A549 treated with GW870086 at 1 μM for 4 hours (cell line): ENCODE measurements around the gene PSMB10. TPM values are rescaled to one million over a fixed set of nuclear protein-coding genes. Genes with fewer than 3 reads are reported as not detected.

Experiments used
- total RNA-seq: library from RNA; stranded (reverse); fragments of 200-300 nt; extraction: Qiagen RNA extraction; gene quantifications from 5 replicates; pipeline ENCODE4 v1.2.3, GENCODE V29; 2022; ENCODE audit warnings: low read depth

PSMB10 gene
- total RNA-seq = 42.5 to 60.5 TPM (median 50.4 TPM) in 5 replicates

DNA sequence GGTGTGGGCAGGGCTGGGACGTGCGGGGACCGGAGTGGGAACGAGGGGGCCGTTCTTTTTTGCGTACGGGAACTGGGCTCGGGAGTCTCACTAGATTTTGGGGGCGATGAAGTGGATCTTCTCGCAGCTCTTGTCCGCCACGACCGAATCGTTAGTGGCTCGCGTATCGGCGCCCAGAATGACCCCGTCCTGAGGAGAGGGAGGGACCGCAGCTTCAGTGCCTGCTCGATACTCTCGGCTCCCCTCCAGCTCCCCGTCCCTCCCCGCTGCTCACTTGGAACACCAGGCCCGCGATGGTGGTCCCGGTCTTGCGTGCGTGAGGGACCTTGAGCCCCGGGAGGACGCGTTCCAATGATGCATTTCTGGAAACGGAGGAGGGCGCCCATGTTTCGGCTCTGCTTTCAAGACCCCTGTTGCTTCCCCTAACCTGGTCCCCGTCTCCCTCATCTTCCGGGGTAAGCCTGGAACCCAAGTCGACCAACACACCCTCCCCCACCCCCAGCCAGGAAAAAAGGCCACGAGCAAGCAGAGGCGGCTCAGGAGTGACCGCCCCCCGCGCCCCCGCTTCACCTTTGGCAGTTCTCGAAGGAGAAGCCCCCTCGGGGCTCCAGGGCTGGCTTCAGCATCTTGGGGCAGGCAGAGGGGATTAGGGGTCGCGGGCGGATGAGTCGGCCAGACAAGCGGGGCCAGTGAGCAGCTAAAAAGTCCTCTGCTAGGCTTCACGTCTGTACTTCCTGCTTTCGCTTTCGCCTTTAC is at the start of gene PSMB10:
TSS of gene PSMB10 (minus strand) at position 727 of the 756 bp plus-strand sequence. CDS start at position 626, 101 bp downstream.

DNA sequence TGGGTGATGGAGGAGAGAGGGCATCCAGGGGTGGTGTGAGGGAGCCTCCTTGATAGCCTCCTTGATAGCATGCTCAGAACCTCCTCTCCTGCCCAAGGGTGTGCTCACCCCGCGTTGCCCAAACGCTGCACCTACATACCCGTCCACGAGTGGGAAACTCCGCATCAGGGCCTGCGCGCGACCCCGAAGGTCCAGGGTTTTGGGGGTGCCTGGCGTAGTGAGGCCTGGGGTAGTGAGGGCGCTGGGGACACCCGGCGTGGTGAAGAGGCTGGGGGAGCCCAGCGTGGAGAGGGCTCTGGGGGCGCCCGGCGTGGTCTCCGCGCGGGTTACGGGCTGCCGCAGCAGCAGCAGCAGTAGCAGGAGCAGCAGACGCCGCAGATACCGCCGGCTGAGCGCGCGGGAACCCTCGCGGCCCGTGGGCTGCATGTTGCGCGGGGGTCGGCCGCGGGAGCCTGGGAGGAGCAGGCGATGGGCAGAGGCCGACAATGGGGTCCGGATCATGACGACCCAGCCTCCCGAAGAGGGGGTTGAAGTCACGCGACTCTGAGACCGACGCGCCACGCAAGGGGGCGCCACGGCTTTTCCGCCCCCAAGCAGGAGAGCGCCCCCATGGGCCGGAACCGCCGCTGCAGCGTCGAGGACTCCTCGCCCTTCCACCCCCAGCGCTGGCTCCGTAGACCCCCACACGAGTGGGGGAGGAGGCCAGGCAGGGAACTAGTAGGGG is 43.5 kb upstream of the PSMB10 start, which contains the start of gene DPEP3:
TSS of gene DPEP3 (minus strand) at position 545 of the 724 bp plus-strand sequence. CDS start at position 426, 119 bp downstream.

GRCh38 chr16:67968400-67969253 is 32.0 kb upstream of the PSMB10 start, which contains the start of gene SLC12A4:
SLC12A4 (minus strand) TSS chr16:67968637; CDS start chr16:67968553, 84 bp downstream.

DNA sequence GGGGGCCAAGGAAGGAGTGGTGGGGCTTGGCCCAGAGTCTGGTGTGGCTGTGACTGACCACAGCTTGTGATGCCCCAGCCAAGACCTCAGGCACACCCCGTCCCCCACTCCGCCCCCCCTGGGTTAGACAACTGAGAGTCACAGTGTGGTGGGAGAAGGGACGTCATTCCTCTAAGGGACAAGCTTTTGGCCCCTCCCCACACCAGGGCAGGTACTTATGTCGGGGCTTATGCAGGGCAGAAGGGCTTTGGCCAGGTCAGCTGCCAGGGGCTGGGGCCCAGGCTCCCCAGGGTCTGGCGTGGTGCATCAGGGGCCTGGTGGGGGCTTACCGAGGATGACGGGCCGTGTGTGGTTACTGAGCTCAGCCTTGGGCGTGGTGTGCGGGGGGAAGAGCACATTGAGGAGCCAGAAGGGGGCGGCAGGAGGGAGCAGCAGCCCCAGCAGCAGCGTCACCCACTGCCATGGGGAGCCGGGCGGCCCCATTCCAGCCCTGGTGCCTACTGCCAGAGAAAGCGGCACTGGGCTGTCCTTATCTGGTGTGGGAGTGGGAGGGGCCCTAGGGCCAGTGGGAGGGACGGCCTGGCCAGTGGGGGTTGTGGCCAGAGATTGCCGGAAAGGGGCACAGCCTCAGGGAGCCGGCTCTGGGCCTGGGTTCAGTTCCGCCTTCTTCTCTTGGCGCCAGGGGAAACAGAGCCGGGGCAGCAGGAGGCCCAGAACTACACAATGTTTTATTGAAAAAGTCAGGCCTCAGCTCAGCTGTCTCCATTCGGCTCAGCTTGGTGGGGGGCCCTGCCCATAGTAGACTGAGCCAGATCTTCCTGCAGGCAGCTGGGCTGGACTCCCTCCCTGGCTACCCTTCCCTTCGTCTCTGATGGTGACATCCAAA is 7.2 kb upstream of the PSMB10 start, which contains the start of gene LCAT:
TSS of gene LCAT (minus strand) at position 502 of the 886 bp plus-strand sequence. CDS start at position 483, 19 bp downstream.

GRCh38 chr16:67931712-67932461 is 4.8 kb downstream of the PSMB10 start, which contains the start of gene CTRL:
CTRL (minus strand) TSS chr16:67931862; CDS start chr16:67931852, 10 bp downstream.

DNA sequence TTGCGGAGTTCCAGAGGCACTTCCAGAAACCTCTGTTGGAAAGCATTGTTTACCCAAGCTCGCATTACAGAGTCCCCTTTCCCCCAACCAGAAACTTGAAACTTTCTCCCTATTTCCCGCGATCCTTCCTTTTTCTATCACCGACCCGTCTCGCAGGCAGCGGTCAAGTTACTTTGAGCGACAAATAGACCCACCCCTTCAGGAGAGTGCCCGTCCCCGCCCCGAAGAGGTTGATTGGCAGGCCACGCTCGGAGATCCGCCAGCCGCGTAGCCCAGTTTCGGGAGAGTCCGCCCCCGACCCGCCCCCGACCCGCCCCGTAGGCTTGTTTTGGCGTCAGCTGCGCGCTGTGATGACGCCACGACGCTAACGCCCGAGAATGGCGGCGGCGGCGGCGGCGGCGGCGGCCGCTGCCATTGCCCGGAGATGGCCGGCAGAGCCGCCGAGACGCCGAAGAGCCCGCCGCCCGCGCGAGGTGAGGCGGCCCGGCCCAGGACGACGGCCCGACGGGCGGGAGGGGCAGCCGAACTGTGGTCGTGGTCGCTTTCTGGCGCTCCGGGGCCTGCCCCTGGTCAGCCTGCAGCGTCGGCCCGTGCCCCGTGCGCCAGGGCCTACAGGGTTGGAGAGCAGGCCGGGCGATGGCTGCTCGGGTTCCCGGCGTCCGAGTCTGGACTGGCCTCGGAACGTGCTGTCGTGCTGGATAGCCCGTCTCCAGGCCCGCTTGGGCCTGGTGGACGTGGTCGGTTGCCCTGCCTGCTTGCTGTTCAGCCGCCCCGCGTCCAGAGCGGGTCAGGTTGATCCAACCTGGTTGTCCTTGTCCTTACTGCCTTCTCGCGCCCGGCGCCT is 43.5 kb downstream of the PSMB10 start, which contains the start of gene PSKH1:
TSS of gene PSKH1 (plus strand) at position 356 of the 844 bp plus-strand sequence. CDS start 15,496 bp downstream, outside the sequence.

DNA sequence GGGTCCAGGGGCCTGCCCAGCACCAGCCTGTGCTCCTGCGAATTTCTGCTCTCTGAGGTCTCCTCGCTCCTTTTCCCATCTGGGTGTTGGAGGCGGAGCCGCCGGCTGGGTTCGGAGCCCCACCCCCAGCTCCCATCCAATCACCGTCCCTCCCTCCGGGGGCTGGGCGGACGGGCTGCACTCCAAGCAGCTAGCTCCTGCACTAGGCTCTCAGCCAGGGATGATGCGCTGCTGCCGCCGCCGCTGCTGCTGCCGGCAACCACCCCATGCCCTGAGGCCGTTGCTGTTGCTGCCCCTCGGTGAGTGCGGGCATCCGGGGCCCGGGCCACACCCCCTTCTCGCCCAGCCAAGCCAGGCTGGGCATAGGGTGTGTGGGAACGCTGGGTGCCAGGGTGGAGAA is 52.0 kb downstream of the PSMB10 start, which contains the start of gene NRN1L:
TSS of gene NRN1L (plus strand) at position 202 of the 400 bp plus-strand sequence. CDS start at position 221, 19 bp downstream.

Other genes starting within 250 kb of the PSMB10 start
- 16.0 to 18.1 TPM (median 16.9 TPM) in 5 replicates for gene GFOD2, start 217.5 kb downstream of the PSMB10 start, total RNA-seq
- gene RANBP10, start 130.3 kb downstream of the PSMB10 start, total RNA-seq = 7.4 to 9.5 TPM (median 8.3 TPM) in 5 replicates
- 0.29 to 0.53 TPM (median 0.41 TPM) in 5 replicates for gene TSNAXIP1, start 130.0 kb downstream of the PSMB10 start, total RNA-seq
- 26.3 to 42.4 TPM (median 39.3 TPM) in 5 replicates for gene THAP11, start 94.5 kb downstream of the PSMB10 start, total RNA-seq
- gene NUTF2, start 89.9 kb downstream of the PSMB10 start, total RNA-seq = 228 to 243 TPM (median 238 TPM) in 5 replicates
- 25.7 to 30.8 TPM (median 27.4 TPM) in 5 replicates for gene CENPT, start 89.2 kb downstream of the PSMB10 start, total RNA-seq
- 44.9 to 65.1 TPM (median 60.7 TPM) in 5 replicates for gene EDC4, start 63.8 kb downstream of the PSMB10 start, total RNA-seq
- 0.28 to 0.52 TPM in 2 of 5 replicates, not detected in the others for gene NRN1L, start 52.0 kb downstream of the PSMB10 start, total RNA-seq
- gene PSKH1, start 43.6 kb downstream of the PSMB10 start, total RNA-seq = 12.7 to 18.9 TPM (median 14.8 TPM) in 5 replicates
- gene CTRL, start 5.0 kb downstream of the PSMB10 start, total RNA-seq = 1.0 to 2.1 TPM (median 1.7 TPM) in 5 replicates
- gene LCAT, start 7.3 kb upstream of the PSMB10 start, total RNA-seq = 8.3 to 12.6 TPM (median 11.0 TPM) in 5 replicates
- gene SLC12A4, start 31.8 kb upstream of the PSMB10 start, total RNA-seq = 26.5 to 36.3 TPM (median 30.8 TPM) in 5 replicates
- gene DPEP3, start 43.6 kb upstream of the PSMB10 start, total RNA-seq = not detected in 5 replicates
- gene DPEP2, start 62.6 kb upstream of the PSMB10 start, total RNA-seq = not detected in 5 replicates
- not detected in 5 replicates for gene DPEP2NB, start 79.1 kb upstream of the PSMB10 start, total RNA-seq
- 18.0 to 21.4 TPM (median 19.4 TPM) in 5 replicates for gene DDX28, start 86.4 kb upstream of the PSMB10 start, total RNA-seq
- gene DUS2, start 86.4 kb upstream of the PSMB10 start, total RNA-seq = 15.1 to 17.6 TPM (median 16.6 TPM) in 5 replicates
- 12.2 to 16.3 TPM (median 14.6 TPM) in 5 replicates for gene NFATC3, start 148.5 kb upstream of the PSMB10 start, total RNA-seq